Activated CD4-positive, alpha-beta T cell treated with anti-CD3 and anti-CD28 coated beads, Interleukin-2, amount 50 U/mL, for 48 hours (primary cell): ENCODE data around the gene IGHMBP2.
"Not testable (repeated sequence)": the region's sequence is repeated elsewhere in the genome, so short reads cannot be mapped to it uniquely, and the experiment has no call there.

Experiments used
- DNase-seq, 2 experiments: peaks; one replicate each; pipeline ENCODE4 v3.0.0-alpha.2; 2020

IGHMBP2 gene

GRCh38 chr11:68965901-68966853 is 62.5 kb downstream of the IGHMBP2 start:
- DNase-seq = no peak

DNA sequence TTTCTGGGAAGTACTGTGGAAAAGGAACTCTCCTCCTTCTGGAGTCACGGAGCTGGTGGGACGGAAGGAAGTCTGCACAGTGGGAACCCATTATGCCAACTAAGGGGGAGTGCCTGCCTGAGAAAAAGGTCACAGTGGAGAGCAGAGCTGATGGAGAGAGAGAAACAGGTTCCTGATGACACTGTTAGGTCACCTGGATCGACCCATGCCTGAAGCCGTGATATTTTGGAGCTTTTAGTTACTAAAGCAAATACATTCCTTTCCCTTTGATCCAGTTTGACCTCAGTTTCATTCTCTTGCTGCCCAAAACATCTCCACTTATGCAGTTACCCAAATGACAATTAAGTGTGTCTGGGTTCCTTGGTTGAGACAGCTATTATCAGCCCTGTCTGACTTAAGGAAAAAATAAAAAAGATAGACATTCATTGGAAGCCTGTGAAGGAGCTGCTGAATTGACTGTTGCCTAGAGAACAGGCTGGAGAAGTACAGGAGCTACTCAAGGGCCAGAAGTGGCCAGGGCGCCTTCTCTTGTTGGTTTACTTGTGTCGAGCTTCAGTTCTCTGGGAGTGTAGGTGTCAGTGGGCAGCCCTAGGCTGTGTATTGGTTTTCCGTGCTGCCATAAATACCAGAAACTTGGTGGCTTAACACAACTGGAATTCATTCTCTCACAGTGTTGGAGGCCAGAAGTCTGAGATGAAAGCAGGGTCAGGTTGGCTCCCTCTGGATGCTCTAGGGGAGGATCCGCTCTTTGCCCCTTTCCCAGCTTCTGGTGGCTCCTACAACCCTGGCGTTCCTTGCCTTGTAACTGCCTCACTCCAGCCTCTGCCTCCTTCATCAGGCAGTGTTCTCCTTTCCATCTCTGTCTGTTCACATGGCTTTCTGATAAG is 63.4 kb downstream of the IGHMBP2 start:
- DNase-seq = no peak

DNA sequence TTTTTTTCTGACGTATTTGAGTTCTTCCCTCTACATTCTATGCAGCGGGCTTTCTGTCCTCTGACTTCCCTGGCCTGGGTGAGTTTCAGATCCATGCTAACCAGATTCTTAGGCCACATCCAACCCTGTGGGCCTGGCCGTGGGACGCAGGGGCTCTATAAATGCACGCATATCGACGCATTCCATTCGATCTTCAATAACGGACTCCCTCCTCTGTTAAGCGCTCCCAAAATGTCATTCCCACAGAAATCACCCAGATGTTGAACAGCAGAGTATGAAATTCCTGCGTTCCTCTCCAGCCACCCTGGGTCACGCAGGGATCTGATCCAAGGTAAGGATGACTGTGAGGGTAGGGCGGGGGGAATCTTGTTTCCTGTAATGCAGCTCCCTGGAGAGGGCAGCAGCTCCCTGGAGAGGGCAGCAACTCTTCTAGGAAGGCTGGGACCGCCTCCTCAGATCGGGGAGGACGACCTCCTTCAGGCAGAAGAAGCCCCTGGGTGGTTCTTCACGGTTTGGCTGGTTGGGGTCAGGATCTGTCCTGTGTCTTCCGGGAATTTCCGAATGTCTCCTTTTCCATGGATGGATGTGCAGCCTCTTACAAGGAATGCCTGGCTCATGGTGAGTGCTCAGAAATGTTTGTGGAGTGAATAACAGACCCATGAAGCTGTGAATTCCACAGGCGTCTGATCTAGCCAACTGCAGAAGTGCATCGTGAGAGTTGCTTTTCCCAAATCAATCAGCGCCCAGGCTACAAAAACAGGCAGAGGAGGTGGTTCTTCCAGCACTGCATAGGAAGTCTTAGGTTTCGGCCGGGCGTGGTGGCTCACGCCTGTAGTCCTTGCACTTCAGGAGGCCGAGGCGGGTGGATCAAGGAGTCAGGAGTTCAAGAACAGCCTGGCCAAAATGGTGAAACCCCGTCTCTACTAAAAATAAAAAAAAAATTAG is 64.9 kb downstream of the IGHMBP2 start:
- DNase-seq = no peak

DNA sequence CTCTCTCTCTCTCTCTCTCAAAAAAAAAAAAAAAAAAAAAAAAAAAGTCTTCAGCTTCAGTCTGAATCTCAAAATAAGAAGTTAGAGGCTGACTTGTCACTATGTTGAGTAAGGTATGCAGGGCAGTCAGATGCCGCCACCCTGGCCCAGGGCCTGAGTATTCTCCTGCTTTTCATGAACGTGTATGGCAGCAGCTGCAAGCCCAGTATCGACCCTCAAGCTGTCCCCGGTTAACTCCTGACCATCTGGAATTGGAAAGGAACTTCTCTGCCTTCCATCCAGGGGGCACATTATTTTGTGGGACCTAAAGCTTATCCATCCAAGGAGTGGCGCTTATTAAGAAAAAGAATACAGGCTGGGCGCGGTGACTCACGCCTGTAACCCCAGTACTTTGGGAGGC is 65.7 kb downstream of the IGHMBP2 start:
- no peak for DNase-seq

DNA sequence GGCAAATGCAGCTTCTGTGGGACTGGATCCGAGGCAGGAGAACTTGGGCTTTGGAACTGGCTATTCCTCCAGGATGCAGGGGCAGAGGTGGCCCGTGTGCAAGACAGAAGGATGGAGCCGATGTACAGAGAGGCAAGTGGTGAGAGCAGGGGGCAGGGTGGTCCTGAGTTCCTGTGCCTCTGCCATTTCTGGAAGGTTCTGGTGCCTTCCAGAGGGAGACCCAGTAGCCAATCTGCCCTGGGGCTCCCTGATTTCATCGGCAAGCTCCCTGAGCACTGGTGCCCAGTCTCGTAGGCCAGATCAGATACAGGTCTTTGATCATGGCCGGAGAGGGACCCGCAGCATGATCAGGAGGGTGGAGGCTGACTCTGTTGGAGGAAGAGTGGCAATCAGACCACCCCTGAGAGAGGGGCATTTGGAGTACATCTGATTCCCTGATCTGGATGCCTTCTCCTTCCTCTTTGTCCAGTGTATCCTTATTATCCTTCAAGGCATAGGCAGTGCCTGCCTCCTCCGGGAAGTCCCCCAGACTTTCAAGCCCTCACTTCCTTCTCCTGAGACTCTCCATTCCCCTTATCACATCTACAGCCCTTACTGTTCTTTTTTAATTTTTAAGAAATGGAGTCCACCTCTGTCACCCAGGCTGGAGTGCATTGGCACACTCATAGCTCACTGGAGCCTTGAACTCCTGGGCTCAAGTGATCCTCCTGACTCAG is 67.4 kb downstream of the IGHMBP2 start:
- DNase-seq = no peak

DNA sequence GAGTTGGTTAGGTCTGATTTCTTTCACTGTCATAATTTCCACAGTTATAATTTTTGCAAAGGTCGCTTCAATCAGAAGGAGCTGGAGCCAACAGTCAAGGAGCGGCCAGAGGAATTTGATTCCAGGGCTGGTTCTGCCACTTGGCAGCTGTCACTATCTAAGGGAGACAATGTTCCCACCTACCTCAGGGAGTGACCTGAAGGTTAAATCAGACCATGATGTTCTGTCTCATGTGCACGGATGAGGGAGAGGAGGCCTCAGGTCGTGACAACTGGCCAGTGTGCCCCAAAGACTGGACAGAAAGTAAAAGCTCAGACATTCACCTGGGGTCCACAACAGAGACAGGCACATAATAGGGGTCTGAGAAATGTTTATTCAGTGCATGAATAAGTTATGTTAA is 69.5 kb downstream of the IGHMBP2 start:
- DNase-seq = no peak

DNA sequence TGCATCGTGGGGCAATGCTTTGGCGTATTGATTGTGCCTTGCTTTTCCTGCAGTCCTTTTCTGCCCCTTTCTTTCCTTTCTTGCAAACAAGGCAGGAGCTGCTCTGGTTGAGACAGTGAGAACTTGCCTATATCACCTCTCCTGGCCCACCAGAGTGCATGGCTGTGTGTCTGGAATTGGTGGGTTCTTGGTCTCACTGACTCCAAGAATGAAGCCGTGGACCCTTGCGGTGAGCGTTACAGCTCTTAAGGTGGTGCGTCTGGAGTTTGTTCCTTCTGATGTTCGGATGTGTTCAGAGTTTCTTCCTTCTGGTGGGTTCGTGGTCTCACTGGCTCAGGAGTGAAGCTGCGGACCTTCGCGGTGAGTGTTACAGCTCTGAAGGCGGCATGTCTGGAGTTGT is 70.0 kb downstream of the IGHMBP2 start:
- not testable (repeated sequence) for DNase-seq

DNA sequence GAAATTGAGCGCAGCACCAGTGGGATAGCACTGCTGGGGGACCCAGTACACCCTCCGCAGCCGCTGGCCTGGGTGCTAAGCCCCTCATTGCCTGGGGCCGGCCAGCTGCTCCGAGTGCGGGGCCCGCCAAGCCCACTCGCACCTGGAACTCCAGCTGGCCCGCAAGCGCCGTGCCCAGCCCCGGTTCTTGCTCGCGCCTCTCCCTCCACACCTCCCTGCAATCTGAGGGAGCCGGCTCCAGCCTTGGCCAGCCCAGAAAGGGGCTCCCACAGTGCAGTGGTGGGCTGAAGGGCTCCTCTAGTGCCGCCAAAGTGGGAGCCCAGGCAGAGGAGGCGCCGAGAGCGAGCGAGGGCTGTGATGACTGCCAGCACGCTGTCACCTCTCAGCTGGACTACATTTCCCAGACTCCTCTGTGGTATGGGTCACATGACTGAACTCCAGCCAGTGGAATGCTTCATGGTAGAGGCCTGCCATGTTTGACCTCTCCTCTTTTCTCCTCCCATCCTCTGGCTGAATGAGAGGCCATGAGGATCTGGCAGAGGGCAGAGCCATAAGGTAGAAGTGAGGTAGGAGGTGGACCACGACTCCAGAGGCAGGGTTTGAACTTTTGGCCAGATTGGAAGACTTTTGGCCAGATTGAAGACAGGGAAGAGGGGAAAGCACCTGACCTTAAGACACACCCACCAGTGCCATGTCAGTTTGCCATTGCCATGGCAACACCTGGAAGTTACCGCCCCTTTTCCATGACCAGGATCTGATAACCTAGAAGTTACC is 70.9 kb downstream of the IGHMBP2 start:
- DNase-seq = peak; percentile 12 to 19

DNA sequence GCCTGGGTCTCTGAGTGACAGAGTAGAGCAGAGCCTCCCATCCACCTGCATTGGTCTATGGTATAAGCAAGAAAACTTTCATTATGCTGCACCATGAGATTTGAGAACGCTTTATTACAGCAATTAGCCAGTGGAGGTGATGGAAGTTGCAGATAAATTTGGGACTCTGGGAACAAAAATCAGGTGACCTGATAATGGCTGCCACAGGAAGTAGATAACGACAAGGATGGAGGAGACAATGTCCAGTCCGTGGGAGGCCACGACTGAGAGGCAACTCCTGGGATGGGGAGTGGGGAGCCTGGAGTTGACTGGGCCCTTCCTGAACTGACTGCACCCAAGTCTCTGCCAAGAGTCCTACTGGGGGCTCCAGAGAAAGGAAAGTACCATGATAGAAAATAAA is 72.4 kb downstream of the IGHMBP2 start:
- DNase-seq = no peak

GRCh38 chr11:68976563-68976962 is 72.9 kb downstream of the IGHMBP2 start:
- DNase-seq = no peak

GRCh38 chr11:68977781-68978625 is 74.3 kb downstream of the IGHMBP2 start:
- DNase-seq = no peak

GRCh38 chr11:68978626-68978930 is 74.9 kb downstream of the IGHMBP2 start:
- no peak for DNase-seq

DNA sequence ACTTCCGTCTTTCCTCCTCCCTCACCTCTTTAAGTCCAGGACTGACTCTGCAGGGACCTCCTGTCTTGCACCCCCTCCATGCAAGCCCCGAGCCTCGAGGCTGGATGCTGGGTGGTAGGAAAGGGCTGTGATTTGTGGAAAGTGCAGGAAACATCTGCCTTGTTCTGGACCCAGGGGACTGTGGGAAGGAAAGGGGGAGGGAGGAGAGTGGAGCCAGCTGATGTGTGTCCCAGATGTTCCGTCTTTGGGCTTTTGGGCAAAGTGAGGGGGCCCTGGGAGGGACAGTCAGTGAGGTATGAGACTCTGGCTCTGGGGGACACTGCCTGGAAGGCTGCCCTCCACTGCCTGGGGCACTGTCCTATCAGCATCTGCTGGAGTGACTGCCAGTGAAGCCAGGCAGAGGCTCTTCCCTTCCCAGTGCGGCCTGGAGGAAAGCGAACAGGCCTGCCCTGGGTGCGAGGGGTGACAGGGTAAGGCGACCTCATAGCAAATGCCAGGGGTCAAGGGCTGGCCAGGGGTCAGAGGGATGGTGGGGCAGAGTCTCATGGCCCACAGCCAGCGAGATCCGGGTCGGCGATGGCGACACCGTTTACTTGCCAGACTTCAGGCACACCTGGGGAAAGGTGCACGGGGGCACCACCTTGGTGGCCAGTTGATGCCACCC is 75.4 kb downstream of the IGHMBP2 start:
- DNase-seq = no peak

- no peak for DNase-seq
These were observed 76.5 kb downstream of the IGHMBP2 start for GRCh38 chr11:68979931-68980775.

GRCh38 chr11:68980776-68981065 is 77.0 kb downstream of the IGHMBP2 start, which contains the start of gene MRGPRD:
TSS of gene MRGPRD (minus strand) at chr11:68980986. CDS start at chr11:68980986, 0 bp downstream.
- DNase-seq = no peak

GRCh38 chr11:68982134-68982533 is 78.4 kb downstream of the IGHMBP2 start:
- no peak for DNase-seq

DNA sequence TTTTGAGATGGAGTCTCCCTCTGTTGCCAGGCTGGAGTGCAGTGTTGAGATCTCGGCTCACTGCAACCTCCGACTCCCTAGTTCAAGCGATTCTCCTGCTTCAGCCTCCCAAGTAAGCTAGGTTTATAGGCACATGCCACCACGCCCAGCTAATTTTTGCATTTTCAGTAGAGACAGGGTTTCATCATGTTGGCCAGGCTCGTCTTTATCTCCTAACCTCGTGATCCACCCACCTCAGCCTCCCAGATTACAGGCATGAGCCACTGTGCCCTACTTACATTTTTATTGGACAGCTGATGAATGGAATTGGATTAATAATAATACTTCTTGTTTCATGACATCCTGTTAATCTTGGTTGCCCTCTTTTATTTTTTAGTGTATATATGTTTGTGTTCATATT is 80.1 kb downstream of the IGHMBP2 start:
- no peak for DNase-seq

- DNase-seq = no peak
These were observed 83.5 kb downstream of the IGHMBP2 start for GRCh38 chr11:68987211-68987610.

DNA sequence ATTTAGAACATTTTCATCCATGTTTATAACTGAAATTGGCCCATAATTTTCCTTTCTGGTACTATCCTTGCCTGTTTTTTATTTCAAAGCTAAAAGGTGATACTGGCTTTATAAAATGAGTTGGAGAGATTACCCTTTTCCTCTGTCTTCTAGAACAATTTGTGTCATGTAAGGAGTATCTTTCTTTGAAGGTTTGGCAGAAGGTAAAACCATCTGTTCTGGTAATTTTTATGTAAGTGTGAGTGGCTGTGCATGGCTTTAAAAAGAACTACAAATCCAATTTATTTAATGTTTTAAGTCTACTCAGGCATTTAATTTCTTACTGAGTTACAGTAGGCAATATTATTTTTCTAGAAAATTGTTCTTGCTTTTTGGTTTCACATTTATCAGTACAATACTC is 84.8 kb downstream of the IGHMBP2 start:
- no peak for DNase-seq
